RKO (cell line): ENCODE measurements around the gene LONP2.
"Not testable (repeated sequence)": the region's sequence is repeated elsewhere in the genome, so short reads cannot be mapped to it uniquely, and the experiment has no call there.

Experiments used
- DNase-seq: peaks from one replicate; pipeline ENCODE4 v3.0.0-alpha.2; 2016; ENCODE audit warnings: low spot score

LONP2 gene

GRCh38 chr16:48335961-48336360 lies 91.9 kb downstream of the LONP2 start:
- no peak for DNase-seq

- DNase-seq, result no peak
These were observed 96.0 kb downstream of the LONP2 start for GRCh38 chr16:48340054-48340453.

GRCh38 chr16:48342591-48342990 lies 98.5 kb downstream of the LONP2 start:
- no peak for DNase-seq

- no peak for DNase-seq
These were observed 103.2 kb downstream of the LONP2 start for GRCh38 chr16:48347191-48347865.

- DNase-seq, result no peak
These were observed 103.9 kb downstream of the LONP2 start for GRCh38 chr16:48347980-48348379.

GRCh38 chr16:48350736-48351135 lies 106.6 kb downstream of the LONP2 start:
- peak; percentile 18 for DNase-seq

- no peak for DNase-seq
These were observed 108.7 kb downstream of the LONP2 start for GRCh38 chr16:48352648-48353390.

- DNase-seq, result peak; percentile 85
These were observed 109.6 kb downstream of the LONP2 start for GRCh38 chr16:48353565-48354163.

GRCh38 chr16:48354385-48354784 lies 110.3 kb downstream of the LONP2 start:
- DNase-seq, result not testable (repeated sequence)

GRCh38 chr16:48354877-48355855 lies 111.1 kb downstream of the LONP2 start:
- no peak for DNase-seq

- DNase-seq, result no peak
These were observed 112.7 kb downstream of the LONP2 start for GRCh38 chr16:48356633-48357376.

GRCh38 chr16:48358419-48358818 lies 114.3 kb downstream of the LONP2 start:
- no peak for DNase-seq

- no peak for DNase-seq
These were observed 115.9 kb downstream of the LONP2 start for GRCh38 chr16:48359983-48360382.

GRCh38 chr16:48361012-48361411 lies 116.9 kb downstream of the LONP2 start:
- no peak for DNase-seq

- no peak for DNase-seq
These were observed 117.5 kb downstream of the LONP2 start for GRCh38 chr16:48361540-48362144.

- no peak for DNase-seq
These were observed 121.0 kb downstream of the LONP2 start for GRCh38 chr16:48365025-48365600.

GRCh38 chr16:48365601-48366164 lies 121.6 kb downstream of the LONP2 start:
- peak; percentile 92 for DNase-seq

- DNase-seq, result peak; percentile 88
These were observed 122.3 kb downstream of the LONP2 start for GRCh38 chr16:48366165-48367093.

- DNase-seq, result peak; percentile 32
These were observed 123.4 kb downstream of the LONP2 start for GRCh38 chr16:48367441-48368049.
